ENCODE results near the gene DCUN1D2.
"Not testable (repeated sequence)": the region's sequence is repeated elsewhere in the genome, so short reads cannot be mapped to it uniquely, and the experiment has no call there.

Gene DCUN1D2

GRCh38 chr13:113445791-113446487 is 44.6 kb downstream of the DCUN1D2 start:
- DNase-seq (ENCODE audit: low read depth), result no peak

DNA sequence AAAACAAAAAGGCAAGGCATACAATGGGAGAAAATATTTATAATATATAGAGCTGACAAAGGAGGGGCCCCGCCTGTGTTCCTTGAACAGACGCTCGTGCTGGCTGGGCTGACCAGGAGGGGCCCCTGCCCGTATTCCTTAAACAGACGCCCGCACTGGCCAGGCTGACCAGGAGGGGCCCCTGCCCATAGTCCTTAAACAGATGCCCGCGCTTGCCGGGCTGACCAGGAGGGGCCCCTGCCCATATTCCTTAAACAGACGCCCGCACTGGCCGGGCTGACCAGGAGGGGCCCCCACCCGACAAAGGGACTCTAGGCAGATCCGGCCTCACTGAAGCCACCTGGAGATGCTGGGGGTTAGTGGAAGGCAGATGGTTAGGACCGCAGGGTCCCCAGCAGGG is 46.5 kb downstream of the DCUN1D2 start:
- DNase-seq (ENCODE audit: low read depth), result no peak

GRCh38 chr13:113442985-113443362 is 47.5 kb downstream of the DCUN1D2 start:
- no peak for DNase-seq (ENCODE audit: low read depth)

GRCh38 chr13:113442354-113442984 is 48.0 kb downstream of the DCUN1D2 start:
- no peak for DNase-seq (ENCODE audit: low read depth)

DNA sequence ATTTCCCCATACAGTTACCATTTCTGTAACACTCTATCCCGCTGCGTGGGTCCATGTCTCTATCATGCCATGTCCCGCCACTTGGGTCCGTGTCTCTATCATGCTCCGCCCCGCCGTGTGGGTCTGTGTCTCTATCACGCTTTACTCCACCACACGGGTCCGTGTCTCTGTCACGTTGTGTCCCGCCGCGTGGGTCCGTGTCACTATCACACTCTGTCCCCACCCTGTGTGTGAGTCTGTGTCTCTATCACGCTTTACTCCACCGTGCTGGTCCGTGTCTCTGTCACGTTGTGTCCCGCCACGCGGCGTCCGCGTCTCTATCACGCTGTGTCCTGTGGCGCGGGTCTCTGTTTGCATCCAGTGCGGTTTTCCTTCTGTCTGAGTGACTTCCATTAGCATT is 48.9 kb downstream of the DCUN1D2 start:
- no peak for DNase-seq (ENCODE audit: low read depth)

- no peak for DNase-seq (ENCODE audit: low read depth)
Measured at GRCh38 chr13:113437408-113438010, 53.0 kb downstream of the DCUN1D2 start.

- DNase-seq (ENCODE audit: low read depth), result not testable (repeated sequence)
Measured at GRCh38 chr13:113436866-113437265, 53.6 kb downstream of the DCUN1D2 start.

DNA sequence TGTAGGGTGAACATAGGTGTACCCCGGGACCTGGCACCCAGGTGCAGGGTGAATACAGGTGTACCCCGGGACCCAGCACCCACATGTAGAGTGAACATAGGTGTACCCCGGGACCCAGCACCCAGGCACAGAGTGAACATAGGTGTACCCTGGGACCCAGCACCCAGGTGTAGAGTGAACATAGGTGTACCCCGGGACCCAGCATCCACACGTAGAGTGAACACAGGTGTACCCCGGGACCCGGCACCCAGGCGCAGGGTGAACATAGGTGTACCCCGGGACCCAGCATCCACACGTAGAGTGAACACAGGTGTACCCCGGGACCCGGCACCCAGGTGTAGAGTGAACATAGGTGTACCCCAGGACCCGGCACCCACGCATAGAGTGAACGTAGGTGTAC is 54.6 kb downstream of the DCUN1D2 start:
- DNase-seq (ENCODE audit: low read depth), result not testable (repeated sequence)

GRCh38 chr13:113433391-113433916 is 57.1 kb downstream of the DCUN1D2 start:
- DNase-seq (ENCODE audit: low read depth), result no peak

- DNase-seq (ENCODE audit: low read depth), result no peak
Measured at GRCh38 chr13:113432506-113433270, 57.8 kb downstream of the DCUN1D2 start.

DNA sequence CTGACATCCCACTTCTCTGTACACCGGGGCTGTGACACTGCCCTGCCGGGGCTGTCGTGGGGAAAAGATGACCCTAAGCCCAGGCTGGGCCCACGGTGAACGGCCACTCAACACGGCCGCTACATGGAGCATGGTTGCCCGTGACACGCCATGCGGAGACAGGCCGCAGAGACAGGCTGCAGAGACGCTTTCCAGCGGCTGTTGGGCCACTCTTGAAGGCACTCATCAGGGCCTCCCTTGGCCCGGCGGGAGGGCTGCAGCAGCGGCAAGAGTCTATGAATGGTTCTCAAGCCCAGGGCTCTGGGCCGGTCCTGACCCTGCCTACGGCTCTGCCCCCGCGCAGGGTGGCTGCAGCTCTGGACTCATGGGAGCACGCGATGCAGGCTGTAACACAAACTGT is 59.3 kb downstream of the DCUN1D2 start:
- no peak for DNase-seq (ENCODE audit: low read depth)

GRCh38 chr13:113430378-113431110 is 60.0 kb downstream of the DCUN1D2 start:
- DNase-seq (ENCODE audit: low read depth), result no peak

DNA sequence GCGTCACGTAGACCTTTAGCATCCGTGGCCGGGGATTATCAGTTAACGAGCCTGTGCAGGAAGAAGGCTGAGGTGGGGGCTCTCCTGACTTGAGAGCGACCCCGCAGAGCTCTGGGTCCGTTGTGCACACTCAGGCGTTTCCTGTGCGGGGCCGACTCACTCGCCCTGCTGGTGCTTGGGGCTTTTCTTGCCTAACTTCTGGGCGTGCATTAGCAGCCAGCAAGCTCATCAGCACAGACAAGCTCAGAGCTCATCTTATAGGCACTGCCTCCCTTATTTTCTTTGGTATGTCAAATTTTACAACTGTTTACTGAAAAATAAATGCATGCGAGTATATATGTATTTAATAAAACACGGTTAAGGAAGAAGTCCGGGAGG is 60.9 kb downstream of the DCUN1D2 start:
- DNase-seq (ENCODE audit: low read depth), result no peak

DNA sequence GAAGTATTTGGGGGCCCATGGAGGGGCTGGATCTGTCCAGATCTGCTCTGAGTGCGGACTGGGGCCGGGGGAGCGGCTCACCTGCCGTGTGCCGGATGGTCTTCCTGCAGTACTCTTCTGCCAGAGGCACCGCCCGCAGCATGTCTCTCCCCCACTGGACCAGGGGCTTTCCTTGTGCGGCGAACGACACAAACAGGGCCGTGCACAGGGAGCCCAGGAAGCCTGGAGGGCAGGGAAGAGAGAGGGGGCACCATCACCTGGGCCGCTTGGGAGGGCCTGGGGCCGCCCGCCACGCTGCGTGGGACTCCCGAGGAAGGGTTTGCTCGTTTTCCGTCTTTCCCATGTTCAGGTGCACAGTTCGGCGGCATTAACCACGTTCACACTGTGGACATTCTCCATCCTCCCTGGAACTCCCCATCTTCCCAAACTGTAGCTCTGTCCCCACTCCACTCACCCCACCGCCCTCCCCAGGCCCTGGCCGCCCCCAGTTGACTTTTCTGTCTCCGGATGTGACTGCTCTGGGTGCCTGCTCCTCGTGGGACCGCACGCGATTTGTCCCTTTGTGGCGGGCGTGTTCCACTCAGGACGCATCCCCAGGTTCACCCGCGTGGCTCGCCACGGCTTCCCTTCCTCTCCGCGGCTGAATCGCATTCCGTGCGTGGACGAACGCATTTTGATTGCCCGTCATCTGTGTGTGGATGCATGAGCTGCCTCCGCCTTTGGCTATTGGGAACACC is 61.5 kb downstream of the DCUN1D2 start:
- DNase-seq (ENCODE audit: low read depth), result no peak

DNA sequence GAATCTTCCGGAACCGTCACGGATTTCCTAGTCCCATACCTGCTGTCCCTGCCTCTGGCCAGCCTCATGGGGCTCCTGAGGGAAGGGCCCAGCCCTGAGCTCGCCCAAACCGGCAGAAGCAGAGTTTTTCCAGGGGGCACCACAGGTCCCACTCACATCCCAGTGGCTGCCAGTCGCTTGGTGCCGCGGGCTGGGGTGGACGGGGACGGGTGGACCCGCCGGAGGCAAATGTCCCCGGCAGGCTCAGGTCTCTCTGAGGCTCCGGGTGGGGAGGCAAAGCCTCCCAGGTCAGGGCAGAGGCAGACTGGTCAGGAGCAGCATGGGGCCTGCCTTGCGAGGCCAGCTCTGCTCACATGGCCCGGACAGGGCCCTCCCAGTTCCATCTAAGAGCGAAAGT is 62.0 kb downstream of the DCUN1D2 start:
- DNase-seq (ENCODE audit: low read depth), result no peak

GRCh38 chr13:113427562-113428468 is 62.7 kb downstream of the DCUN1D2 start:
- peak; percentile 40 for DNase-seq (ENCODE audit: low read depth)

- DNase-seq (ENCODE audit: low read depth), result no peak
Measured at GRCh38 chr13:113426591-113426986, 63.9 kb downstream of the DCUN1D2 start.

- DNase-seq (ENCODE audit: low read depth), result no peak
Measured at GRCh38 chr13:113425941-113426590, 64.4 kb downstream of the DCUN1D2 start.

GRCh38 chr13:113423520-113424163 is 66.9 kb downstream of the DCUN1D2 start:
- DNase-seq (ENCODE audit: low read depth), result no peak
